Fibroblast of lung (primary cell): ENCODE measurements around the gene LSMEM2. TPM values are rescaled to one million over a fixed set of nuclear protein-coding genes. Genes with fewer than 3 reads are reported as not detected.
A peak's percentile ranks its signal among the peaks of the same experiment; 100 is the strongest.

Source experiments
- DNase-seq, 2 donors: peaks; one replicate each; pipeline versions ENCODE4 v3.0.0 to v3.0.0-alpha.2; 2010; ENCODE audit warnings: low read depth in 2 of 2
- H2AFZ ChIP-seq: 2 replicates; pipeline ENCODE4 v1.5.1; 2012; ENCODE audit warnings: low read length, control low read depth, inconsistent platforms
- H3K27ac ChIP-seq: 2 replicates; pipeline ENCODE4 v1.5.1; 2011; ENCODE audit warnings: low read length, control low read depth; ENCODE audit not compliant: insufficient read depth
- H3K27me3 ChIP-seq: 2 replicates; pipeline ENCODE4 v1.5.1; 2011; ENCODE audit warnings: mild to moderate bottlenecking, low read length; ENCODE audit not compliant: control insufficient read depth, insufficient read depth
- H3K36me3 ChIP-seq: 2 replicates; pipeline ENCODE4 v1.5.1; 2011; ENCODE audit warnings: low read length; ENCODE audit not compliant: control insufficient read depth, insufficient read depth
- H3K4me1 ChIP-seq: 2 replicates; pipeline ENCODE4 v1.5.1; 2011; ENCODE audit warnings: low read length; ENCODE audit not compliant: control insufficient read depth, insufficient read depth; ENCODE audit errors: extremely low read depth
- H3K4me2 ChIP-seq: 2 replicates; pipeline ENCODE4 v1.5.1; 2011; ENCODE audit warnings: low read length, control low read depth; ENCODE audit not compliant: insufficient read depth; ENCODE audit errors: extremely low read depth
- H3K4me3 ChIP-seq, 4 experiments: fragments of 200-600 bp in 1 of 4; sonication (generic) in 1 of 4; replicated peaks in 1 of 4; 2 replicates each; pipeline ENCODE4 v1.5.1; 2011 to 2016; ENCODE audit warnings: low read length in 4 of 4, low read depth in 3 of 4, mild to moderate bottlenecking in 3 of 4, control low read depth in 2 of 4, inconsistent platforms in 1 of 4, mixed read lengths in 1 of 4; ENCODE audit not compliant: insufficient read depth in 1 of 4; ENCODE audit errors: control extremely low read depth in 1 of 4
- H3K79me2 ChIP-seq: 2 replicates; pipeline ENCODE4 v1.5.1; 2012; ENCODE audit warnings: mild to moderate bottlenecking, low read length, inconsistent platforms; ENCODE audit not compliant: control insufficient read depth, insufficient read depth
- H3K9ac ChIP-seq: 2 replicates; pipeline ENCODE4 v1.5.1; 2011; ENCODE audit warnings: mild to moderate bottlenecking, low read length, control low read depth; ENCODE audit not compliant: insufficient read depth
- H3K9me3 ChIP-seq: 2 replicates; pipeline ENCODE4 v1.5.1; 2012; ENCODE audit warnings: low read depth, low read length; ENCODE audit not compliant: control insufficient read depth, insufficient read depth
- H4K20me1 ChIP-seq: 2 replicates; pipeline ENCODE4 v1.5.1; 2011; ENCODE audit warnings: low read length; ENCODE audit not compliant: control insufficient read depth, insufficient read depth; ENCODE audit errors: extremely low read depth
- CTCF ChIP-seq, 2 donors: IDR thresholded peaks in 1 of 2; conservative IDR thresholded peaks in 1 of 2; 1 replicate in 1 of 2; 2 replicates in 1 of 2; pipeline ENCODE4 v1.5.1; 2011 to 2012; ENCODE audit warnings: low read length in 2 of 2, control low read depth in 1 of 2, inconsistent platforms in 1 of 2, low read depth in 1 of 2, mild to moderate bottlenecking in 1 of 2
- EZH2 ChIP-seq: IDR thresholded peaks from 2 replicates; pipeline ENCODE4 v1.5.1; 2012; ENCODE audit warnings: low read length, control low read depth, mild to moderate bottlenecking; ENCODE audit errors: missing control alignments
- polyA plus RNA-seq, 2 donors: library from polyadenylated mRNA; depleted of rRNA in 1 of 2; stranded (reverse) in 1 of 2; unstranded in 1 of 2; fragments of >200 nt; gene quantifications; 2 replicates each; pipeline ENCODE4 v1.2.1, GENCODE V29; 2011 to 2012; ENCODE audit warnings: missing spikeins in 1 of 2
- total RNA-seq: library from RNA; depleted of rRNA; stranded (reverse); fragments of >200 nt; gene quantifications from 2 replicates; pipeline ENCODE4 v1.2.1, GENCODE V29; 2014

The LSMEM2 gene
- total and polyA plus RNA-seq, 2 donors (not counting 1 experiment from before 2014, with no cell fraction given): not detected

GRCh38 chr3:50248387-50248786 lies 30.5 kb upstream of the LSMEM2 start:
- Histone ChIP-seq H2AFZ (no peak overlapping the region), H4K20me1 (peaks cover 2% of the 10 kb centered on the region)

GRCh38 chr3:50249457-50249856 lies 29.4 kb upstream of the LSMEM2 start:
- peak overlapping the region; percentile 23 for H3K4me2 ChIP-seq
- no peaks in the 10 kb centered on the region for H3K27me3 ChIP-seq
- no peak overlapping the region for H2AFZ ChIP-seq
- no peak overlapping the region for H3K27ac ChIP-seq
- H3K9me3 ChIP-seq: no peaks in the 10 kb centered on the region
- H4K20me1 ChIP-seq: peaks cover 2% of the 10 kb centered on the region
- TF ChIP-seq EZH2: no peak
- TF ChIP-seq CTCF (conservative IDR thresholded peaks at IDR 0.05 in 1 of 2, IDR thresholded peaks at IDR 0.05 in 1 of 2; ENCODE audit: low read depth in 1 of 2, low read length in 2 of 2): no peak
- peaks cover 48% of the 10 kb centered on the region for H3K4me1 ChIP-seq
- peaks cover 16% of the 10 kb centered on the region for H3K36me3 ChIP-seq
- no peak overlapping the region for H3K4me3 ChIP-seq
- no peak for DNase-seq
- peaks cover 86% of the 10 kb centered on the region for H3K79me2 ChIP-seq
- no peak overlapping the region for H3K9ac ChIP-seq

More at GRCh38 chr3:50248387-50248786, 30.5 kb upstream of the LSMEM2 start:
- Histone ChIP-seq H3K4me3 (no peak overlapping the region), H3K4me1 (peaks cover 51% of the 10 kb centered on the region), H3K79me2 (peaks cover 92% of the 10 kb centered on the region), H3K27me3 (no peaks in the 10 kb centered on the region), H3K4me2 (no peak overlapping the region), H3K36me3 (peaks cover 14% of the 10 kb centered on the region), H3K9ac (no peak overlapping the region), H3K27ac (peak overlapping the region; percentile 34), H3K9me3 (no peaks in the 10 kb centered on the region)
- DNase-seq: peak in 1 of 2 donors; percentile 39
- no peak for TF ChIP-seq EZH2
- no peak for TF ChIP-seq CTCF (conservative IDR thresholded peaks at IDR 0.05 in 1 of 2, IDR thresholded peaks at IDR 0.05 in 1 of 2; ENCODE audit: low read depth in 1 of 2, low read length in 2 of 2)

- no peak overlapping the region for H3K4me2 ChIP-seq
- peaks cover 49% of the 10 kb centered on the region for H3K4me1 ChIP-seq
- H3K36me3 ChIP-seq: peaks cover 21% of the 10 kb centered on the region
- no peak for DNase-seq
- H3K4me3 ChIP-seq: no peak overlapping the region
- H2AFZ ChIP-seq: no peak overlapping the region
- no peaks in the 10 kb centered on the region for H3K9me3 ChIP-seq
- peaks cover 2% of the 10 kb centered on the region for H4K20me1 ChIP-seq
- H3K79me2 ChIP-seq: peaks cover 80% of the 10 kb centered on the region
- H3K27ac ChIP-seq: no peak overlapping the region
- H3K9ac ChIP-seq: no peak overlapping the region
- TF ChIP-seq EZH2: no peak
- no peak for TF ChIP-seq CTCF (conservative IDR thresholded peaks at IDR 0.05 in 1 of 2, IDR thresholded peaks at IDR 0.05 in 1 of 2; ENCODE audit: low read depth in 1 of 2, low read length in 2 of 2)
- no peaks in the 10 kb centered on the region for H3K27me3 ChIP-seq
Measured at GRCh38 chr3:50250514-50250913, 28.4 kb upstream of the LSMEM2 start.
